GM19395 (cell line): ENCODE results near the gene OR2H1.

Experiments
- ATAC-seq: cut with Tn5 transposase; IDR thresholded peaks from one replicate; pipeline ENCODE4 v1.9.1; 2021; ENCODE audit warnings: mild to moderate bottlenecking, moderate library complexity; ENCODE audit not compliant: unreplicated experiment

Gene OR2H1

DNA sequence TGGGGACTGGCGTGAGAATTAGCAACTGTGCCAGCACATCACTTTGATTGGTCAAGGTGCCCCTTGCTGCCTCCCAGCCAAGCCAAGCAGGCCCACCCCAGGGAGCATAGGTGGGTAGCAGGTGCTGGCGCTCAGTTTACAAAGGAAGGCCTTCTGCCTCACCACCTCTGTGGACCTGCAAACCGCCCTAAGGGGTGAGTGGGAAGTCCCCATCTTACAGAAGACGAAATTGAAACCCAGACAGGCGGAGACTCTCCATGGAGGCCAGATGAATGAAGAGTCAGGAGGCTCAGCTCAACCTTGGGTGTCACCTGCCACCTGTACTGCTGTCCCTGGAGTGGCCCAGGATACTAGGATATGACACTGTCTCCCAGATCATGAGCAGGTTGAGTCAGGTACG, 52.3 kb downstream of the OR2H1 start:
- peak; percentile 70 for ATAC-seq

GRCh38 chr6:29509711-29510110, 52.8 kb downstream of the OR2H1 start:
- no peak for ATAC-seq

- no peak for ATAC-seq
Observed at GRCh38 chr6:29510202-29510601, 53.2 kb downstream of the OR2H1 start.

GRCh38 chr6:29510746-29511300, 53.9 kb downstream of the OR2H1 start:
- ATAC-seq, result no peak
